HepG2 (cell line): ENCODE results near the gene NME8. TPM values are rescaled to one million over a fixed set of nuclear protein-coding genes. Genes with fewer than 3 reads are reported as not detected.

ENCODE experiments used
- CEBPB ChIP-seq: IDR thresholded peaks from 2 replicates; pipeline ENCODE4 v1.6.1; 2011; ENCODE audit warnings: low read depth, low read length, improper control_type of control experiment, borderline replicate concordance
- DNMT1 ChIP-seq: sonication (generic); formaldehyde crosslinking; IDR thresholded peaks from 2 replicates; pipeline ENCODE4 v1.5.1; 2020; ENCODE audit warnings: mild to moderate bottlenecking, missing genetic modification reagents
- JDP2 ChIP-seq: sonication (generic); formaldehyde crosslinking; IDR thresholded peaks from 2 replicates; pipeline ENCODE4 v1.8.1; 2022; ENCODE audit warnings: missing genetic modification reagents, borderline replicate concordance
- RFX3 ChIP-seq: IDR thresholded peaks from 2 replicates; pipeline ENCODE4 v1.6.1; 2016; ENCODE audit warnings: missing biosample characterization, missing genetic modification reagents
- TBL1XR1 ChIP-seq: fragments of 150-350 bp; IDR thresholded peaks from 2 replicates; pipeline ENCODE4 v1.6.1; 2014; ENCODE audit warnings: borderline replicate concordance, low read length; ENCODE audit not compliant: partially characterized antibody
- ZNF7 ChIP-seq: IDR thresholded peaks from 2 replicates; pipeline ENCODE4 v1.6.1; 2016; ENCODE audit warnings: missing biosample characterization, missing genetic modification reagents
- ZSCAN30 ChIP-seq: sonication (generic); formaldehyde crosslinking; IDR thresholded peaks from 2 replicates; pipeline ENCODE4 v1.5.0; 2020; ENCODE audit warnings: mild to moderate bottlenecking, missing genetic modification reagents
- polyA plus RNA-seq, 8 experiments: library from polyadenylated mRNA; depleted of rRNA in 3 of 8; stranded (reverse) in 7 of 8; unstranded in 1 of 8; fragments of >200 nt; fragmentation: Illumina TruSeq in 4 of 8; extraction: Trizol in 4 of 8; gene quantifications; 2 replicates each; pipeline versions ENCODE4 v1.2.1 to v1.2.3, GENCODE V29; 2011 to 2016; ENCODE audit warnings: low read depth in 4 of 8, missing spikeins in 1 of 8, mixed read lengths in 1 of 8; ENCODE audit not compliant: insufficient read depth in 1 of 8
- total RNA-seq, 5 experiments: library from RNA; depleted of rRNA; stranded (reverse); fragments of >200 nt; fragmentation: Illumina TruSeq; extraction: Trizol; gene quantifications; 2 replicates each; pipeline ENCODE4 v1.2.3, GENCODE V29; 2016; ENCODE audit warnings: low read depth in 1 of 5
- TF ChIP-seq, protein P1 (sequence below): sonication (generic); formaldehyde crosslinking; IDR thresholded peaks from 2 replicates; pipeline ENCODE4 v1.8.1; 2022; ENCODE audit warnings: low read depth, mild to moderate bottlenecking, missing genetic modification reagents
- TF ChIP-seq, protein P2 (sequence below): sonication (generic); formaldehyde crosslinking; IDR thresholded peaks from 2 replicates; pipeline ENCODE4 v1.5.1; 2020; ENCODE audit warnings: missing genetic modification reagents, mild to moderate bottlenecking, borderline replicate concordance
- TF ChIP-seq, protein P3 (sequence below): IDR thresholded peaks from 2 replicates; pipeline ENCODE4 v1.6.1; 2016; ENCODE audit warnings: control low read depth
- TF ChIP-seq, protein P4 (sequence below): fragments of 450-650 bp; IDR thresholded peaks from 2 replicates; pipeline ENCODE4 v1.6.1; 2016
- TF ChIP-seq, protein P5 (sequence below), 2 experiments: sonication (generic) in 1 of 2; formaldehyde crosslinking in 1 of 2; IDR thresholded peaks; 2 replicates each; pipeline versions ENCODE4 v1.5.1 to v1.6.1; 2011 to 2020; ENCODE audit warnings: borderline replicate concordance in 1 of 2, low read depth in 1 of 2, low read length in 1 of 2, mild to moderate bottlenecking in 1 of 2, missing genetic modification reagents in 1 of 2, moderate library complexity in 1 of 2
- TF ChIP-seq, protein P6 (sequence below): sonication (generic); formaldehyde crosslinking; IDR thresholded peaks from 2 replicates; pipeline ENCODE4 v1.8.1; 2023; ENCODE audit warnings: mild to moderate bottlenecking, moderate library complexity, missing genetic modification reagents
- TF ChIP-seq, protein P7 (sequence below): sonication (generic); formaldehyde crosslinking; IDR thresholded peaks from 2 replicates; pipeline ENCODE4 v1.8.0; 2022; ENCODE audit warnings: mild to moderate bottlenecking, missing genetic modification reagents, borderline replicate concordance

Gene NME8
- total and polyA plus RNA-seq, 2 of the 13 experiments (the other 11 are each of a cell fraction or from before 2014, with no cell fraction given) = not detected

DNA sequence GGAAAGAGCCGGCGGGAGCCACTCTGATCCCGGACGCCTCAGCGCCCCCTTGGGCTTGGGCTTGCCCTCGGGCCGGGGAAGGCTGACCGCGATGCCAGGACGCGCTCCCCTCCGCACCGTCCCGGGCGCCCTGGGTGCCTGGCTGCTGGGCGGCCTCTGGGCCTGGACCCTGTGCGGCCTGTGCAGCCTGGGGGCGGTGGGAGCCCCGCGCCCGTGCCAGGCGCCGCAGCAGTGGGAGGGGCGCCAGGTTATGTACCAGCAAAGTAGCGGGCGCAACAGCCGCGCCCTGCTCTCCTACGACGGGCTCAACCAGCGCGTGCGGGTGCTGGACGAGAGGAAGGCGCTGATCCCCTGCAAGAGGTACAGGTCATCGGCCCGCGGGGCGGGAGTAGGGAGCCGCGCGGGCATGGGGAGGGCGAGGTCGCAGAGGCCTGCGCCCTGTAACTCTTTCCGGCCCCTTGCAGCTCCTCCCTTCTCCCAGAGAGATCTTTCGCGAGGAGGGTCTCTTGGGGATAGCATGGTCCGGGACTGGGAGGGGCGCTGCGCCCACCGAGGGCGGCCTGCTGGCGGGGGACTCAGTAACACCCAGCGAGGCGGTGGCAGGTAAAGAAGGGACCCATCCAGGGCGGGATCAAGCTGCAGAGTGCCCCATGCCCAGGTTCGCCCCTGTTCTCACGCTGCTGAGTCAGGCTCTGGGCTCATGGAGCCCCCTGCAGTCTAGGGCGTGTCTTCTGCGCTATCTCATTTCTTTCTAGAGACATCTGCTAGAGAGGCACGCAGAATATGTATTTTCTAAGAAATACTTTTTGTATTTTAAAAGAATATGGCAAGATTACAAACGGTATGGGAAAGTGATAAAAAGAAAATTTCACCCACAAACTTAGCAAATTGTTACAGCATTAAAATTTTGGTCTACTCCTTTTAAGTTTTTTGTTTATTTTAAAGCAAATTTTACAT is 72.7 kb downstream of the NME8 start (continued):
- TF ChIP-seq, protein P1, sequence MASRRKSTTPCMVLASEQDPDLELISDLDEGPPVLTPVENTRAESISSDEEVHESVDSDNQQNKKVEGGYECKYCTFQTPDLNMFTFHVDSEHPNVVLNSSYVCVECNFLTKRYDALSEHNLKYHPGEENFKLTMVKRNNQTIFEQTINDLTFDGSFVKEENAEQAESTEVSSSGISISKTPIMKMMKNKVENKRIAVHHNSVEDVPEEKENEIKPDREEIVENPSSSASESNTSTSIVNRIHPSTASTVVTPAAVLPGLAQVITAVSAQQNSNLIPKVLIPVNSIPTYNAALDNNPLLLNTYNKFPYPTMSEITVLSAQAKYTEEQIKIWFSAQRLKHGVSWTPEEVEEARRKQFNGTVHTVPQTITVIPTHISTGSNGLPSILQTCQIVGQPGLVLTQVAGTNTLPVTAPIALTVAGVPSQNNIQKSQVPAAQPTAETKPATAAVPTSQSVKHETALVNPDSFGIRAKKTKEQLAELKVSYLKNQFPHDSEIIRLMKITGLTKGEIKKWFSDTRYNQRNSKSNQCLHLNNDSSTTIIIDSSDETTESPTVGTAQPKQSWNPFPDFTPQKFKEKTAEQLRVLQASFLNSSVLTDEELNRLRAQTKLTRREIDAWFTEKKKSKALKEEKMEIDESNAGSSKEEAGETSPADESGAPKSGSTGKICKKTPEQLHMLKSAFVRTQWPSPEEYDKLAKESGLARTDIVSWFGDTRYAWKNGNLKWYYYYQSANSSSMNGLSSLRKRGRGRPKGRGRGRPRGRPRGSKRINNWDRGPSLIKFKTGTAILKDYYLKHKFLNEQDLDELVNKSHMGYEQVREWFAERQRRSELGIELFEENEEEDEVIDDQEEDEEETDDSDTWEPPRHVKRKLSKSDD = no peak
- TF ChIP-seq, protein P2, sequence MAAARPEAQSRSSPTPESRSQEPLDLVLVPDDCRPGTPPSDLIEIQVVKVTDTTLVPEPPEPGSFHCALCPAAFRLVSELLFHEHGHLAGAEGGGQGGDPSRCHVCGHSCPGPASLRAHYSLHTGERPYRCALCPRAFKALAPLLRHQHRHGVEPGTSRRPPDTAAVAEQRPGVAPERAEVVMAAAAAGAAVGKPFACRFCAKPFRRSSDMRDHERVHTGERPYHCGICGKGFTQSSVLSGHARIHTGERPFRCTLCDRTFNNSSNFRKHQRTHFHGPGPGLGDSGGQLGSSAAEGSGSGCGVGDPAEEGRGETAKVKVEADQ (CRISPR knock-in tag) = peak; percentile 70; the same call in 1 of the 2 replicates
- TF ChIP-seq, protein P3, sequence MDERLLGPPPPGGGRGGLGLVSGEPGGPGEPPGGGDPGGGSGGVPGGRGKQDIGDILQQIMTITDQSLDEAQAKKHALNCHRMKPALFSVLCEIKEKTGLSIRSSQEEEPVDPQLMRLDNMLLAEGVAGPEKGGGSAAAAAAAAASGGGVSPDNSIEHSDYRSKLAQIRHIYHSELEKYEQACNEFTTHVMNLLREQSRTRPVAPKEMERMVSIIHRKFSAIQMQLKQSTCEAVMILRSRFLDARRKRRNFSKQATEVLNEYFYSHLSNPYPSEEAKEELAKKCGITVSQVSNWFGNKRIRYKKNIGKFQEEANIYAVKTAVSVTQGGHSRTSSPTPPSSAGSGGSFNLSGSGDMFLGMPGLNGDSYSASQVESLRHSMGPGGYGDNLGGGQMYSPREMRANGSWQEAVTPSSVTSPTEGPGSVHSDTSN (CRISPR knock-in tag) = no peak
- no peak for TF ChIP-seq CEBPB
- TF ChIP-seq ZSCAN30 = no peak
- TF ChIP-seq JDP2 (CRISPR knock-in tag) = no peak
- TF ChIP-seq, protein P4, sequence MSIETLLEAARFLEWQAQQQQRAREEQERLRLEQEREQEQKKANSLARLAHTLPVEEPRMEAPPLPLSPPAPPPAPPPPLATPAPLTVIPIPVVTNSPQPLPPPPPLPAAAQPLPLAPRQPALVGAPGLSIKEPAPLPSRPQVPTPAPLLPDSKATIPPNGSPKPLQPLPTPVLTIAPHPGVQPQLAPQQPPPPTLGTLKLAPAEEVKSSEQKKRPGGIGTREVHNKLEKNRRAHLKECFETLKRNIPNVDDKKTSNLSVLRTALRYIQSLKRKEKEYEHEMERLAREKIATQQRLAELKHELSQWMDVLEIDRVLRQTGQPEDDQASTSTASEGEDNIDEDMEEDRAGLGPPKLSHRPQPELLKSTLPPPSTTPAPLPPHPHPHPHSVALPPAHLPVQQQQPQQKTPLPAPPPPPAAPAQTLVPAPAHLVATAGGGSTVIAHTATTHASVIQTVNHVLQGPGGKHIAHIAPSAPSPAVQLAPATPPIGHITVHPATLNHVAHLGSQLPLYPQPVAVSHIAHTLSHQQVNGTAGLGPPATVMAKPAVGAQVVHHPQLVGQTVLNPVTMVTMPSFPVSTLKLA = no peak
- no peak for TF ChIP-seq DNMT1
- no peak for TF ChIP-seq RFX3 (CRISPR knock-in tag)
- no peak for TF ChIP-seq TBL1XR1
- TF ChIP-seq, protein P5, sequence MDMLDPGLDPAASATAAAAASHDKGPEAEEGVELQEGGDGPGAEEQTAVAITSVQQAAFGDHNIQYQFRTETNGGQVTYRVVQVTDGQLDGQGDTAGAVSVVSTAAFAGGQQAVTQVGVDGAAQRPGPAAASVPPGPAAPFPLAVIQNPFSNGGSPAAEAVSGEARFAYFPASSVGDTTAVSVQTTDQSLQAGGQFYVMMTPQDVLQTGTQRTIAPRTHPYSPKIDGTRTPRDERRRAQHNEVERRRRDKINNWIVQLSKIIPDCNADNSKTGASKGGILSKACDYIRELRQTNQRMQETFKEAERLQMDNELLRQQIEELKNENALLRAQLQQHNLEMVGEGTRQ (IDR thresholded peaks at IDR 0.05; ENCODE audit: low read depth, low read length) = no peak
- TF ChIP-seq, protein P5 (CRISPR knock-in tag; IDR thresholded peaks at IDR 0.05; ENCODE audit: borderline replicate concordance) = no peak
- TF ChIP-seq, protein P6, sequence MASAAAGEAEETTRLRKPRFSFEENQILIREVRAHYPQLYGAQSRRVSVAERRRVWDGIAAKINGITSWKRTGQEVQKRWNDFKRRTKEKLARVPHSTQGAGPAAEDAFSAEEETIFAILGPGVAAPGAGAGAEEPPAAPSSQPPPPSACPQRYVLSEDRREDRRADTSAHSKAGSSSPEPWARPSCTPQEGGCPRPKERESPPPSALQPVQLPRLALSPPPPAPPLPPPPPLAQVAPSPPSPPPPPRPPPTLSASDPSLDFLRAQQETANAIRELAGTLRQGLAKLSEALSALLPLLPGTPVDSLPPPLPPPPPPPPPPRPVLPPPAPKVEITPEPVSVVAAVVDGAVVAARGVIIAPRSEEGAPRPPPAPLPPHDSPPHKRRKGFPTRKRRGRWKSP (CRISPR knock-in tag) = peak; percentile 77; the same call in 1 of the 2 replicates
- TF ChIP-seq ZNF7 (CRISPR knock-in tag) = no peak
- TF ChIP-seq, protein P7, sequence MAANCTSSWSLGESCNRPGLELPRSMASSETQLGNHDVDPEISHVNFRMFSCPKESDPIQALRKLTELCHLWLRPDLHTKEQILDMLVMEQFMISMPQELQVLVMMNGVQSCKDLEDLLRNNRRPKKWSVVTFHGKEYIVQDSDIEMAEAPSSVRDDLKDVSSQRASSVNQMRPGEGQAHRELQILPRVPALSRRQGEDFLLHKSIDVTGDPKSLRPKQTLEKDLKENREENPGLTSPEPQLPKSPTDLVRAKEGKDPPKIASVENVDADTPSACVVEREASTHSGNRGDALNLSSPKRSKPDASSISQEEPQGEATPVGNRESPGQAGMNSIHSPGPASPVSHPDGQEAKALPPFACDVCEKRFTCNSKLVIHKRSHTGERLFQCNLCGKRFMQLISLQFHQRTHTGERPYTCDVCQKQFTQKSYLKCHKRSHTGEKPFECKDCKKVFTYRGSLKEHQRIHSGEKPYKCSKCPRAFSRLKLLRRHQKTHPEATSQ (CRISPR knock-in tag) = peak; percentile 50; the same call in 1 of the 2 replicates
